ENCODE results near the gene UBE2M.

UBE2M gene

DNA sequence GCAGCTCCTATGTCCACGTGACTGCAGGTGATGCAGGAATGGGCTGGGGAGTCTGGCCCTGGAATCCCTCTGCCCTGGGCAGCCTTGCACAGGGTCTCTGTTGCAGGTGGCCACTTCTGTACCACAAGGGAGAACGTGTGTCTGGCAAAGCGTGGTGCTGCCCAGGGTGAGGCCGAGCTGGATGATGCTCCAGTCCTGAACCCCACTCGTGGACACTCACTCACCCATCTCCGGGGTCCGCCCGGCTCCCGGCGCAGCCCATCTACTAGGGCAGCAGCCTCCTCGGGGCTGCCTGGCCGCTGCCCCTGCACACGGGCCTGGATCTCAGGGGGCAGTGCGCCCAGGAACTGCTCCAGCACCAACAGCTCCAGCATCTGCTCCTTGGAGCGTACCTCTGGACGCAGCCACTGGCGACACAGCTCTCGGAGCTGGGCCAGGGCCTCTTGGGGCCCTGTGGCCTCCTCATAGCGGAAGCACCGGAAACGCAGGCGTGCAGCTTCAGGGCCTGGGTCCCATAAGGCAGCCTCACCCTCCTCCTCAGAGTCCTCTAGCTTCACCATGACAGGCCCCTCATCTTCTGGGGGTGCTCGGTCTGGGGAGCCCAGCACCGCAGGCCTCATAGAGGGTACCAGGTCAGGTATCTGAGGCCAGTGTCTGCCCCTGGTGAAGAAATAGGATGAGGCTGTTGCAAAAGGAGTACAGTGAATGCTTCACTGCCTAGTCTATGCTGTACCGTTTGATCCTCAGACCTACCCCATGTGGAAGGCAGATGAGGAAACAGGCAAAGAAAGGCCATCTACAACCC lies 12.6 kb upstream of the UBE2M start:
- no peak for DNase-seq (ENCODE audit: low read depth in 2 of 2)

DNA sequence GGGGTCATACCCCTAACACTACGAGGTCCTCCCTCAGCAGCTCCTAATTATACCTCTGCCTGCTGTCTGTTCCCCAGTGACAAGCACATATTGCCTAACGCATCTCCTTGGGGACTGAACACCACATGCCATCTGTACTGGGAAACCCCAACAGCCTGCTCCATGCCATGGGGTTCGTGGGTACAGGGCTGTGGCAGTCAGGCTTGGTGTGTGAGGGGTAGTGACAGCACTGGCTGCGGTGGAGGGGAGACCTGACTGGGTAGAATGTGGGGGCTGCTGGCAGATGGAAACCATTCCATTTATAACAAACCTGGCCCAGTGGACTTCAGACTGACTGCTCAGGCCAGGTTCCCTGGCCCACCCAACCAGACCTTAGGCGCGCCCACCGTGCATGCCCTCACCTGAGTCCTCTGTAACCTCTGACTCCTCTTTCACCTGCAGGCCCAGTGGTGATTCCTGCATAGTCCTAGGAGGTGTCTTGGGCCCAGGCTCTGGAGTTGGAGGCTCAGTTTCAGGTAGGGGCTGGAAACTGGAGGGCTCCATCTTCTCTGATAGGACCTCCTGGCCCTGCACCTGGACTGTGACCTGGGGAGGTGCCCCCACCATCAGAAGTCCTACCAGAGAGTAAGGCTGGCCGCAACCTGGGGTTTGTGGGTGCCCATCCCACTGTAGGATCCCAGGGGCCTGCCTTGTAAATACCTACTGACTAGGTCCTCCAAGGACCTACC lies 11.7 kb upstream of the UBE2M start:
- DNase-seq (ENCODE audit: low read depth in 2 of 2), result no peak

DNA sequence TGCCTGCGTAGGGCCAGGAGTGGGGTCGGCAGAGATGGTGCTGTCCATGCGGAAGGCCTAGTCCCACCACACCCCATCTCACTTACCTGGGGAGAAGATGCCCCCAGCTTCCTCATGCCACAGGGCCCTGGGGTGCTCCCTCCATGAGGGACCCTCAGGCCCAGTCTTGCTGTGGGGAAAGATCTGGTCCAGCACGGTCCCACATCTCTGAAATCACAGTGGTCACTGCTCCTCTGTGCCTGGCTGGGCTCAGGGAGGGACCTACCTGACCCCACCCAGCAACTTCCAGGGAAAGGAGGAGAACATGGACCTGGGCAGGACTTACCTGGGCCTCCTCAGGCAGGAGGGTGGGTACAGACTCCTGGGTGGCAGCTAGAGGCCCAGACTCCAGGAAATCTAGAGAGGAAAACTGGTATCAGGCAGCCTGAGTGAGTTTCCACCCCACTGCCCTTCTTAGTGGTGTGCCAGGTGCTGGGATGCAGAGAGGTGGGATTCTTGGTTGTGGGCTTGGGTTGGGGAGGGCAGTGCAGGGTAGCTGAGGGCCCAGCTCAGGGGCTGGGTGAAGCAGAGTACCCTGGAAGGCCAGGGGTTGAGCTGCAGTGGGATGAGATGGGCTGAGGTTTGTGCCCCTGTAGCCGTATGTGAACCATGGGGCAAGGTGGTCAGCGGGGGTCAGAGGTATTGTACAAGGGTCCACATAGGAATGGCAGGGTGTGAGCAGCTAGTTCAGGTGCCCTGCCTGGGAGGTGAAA lies 11.0 kb upstream of the UBE2M start:
- DNase-seq (ENCODE audit: low read depth in 2 of 2), result no peak

DNA sequence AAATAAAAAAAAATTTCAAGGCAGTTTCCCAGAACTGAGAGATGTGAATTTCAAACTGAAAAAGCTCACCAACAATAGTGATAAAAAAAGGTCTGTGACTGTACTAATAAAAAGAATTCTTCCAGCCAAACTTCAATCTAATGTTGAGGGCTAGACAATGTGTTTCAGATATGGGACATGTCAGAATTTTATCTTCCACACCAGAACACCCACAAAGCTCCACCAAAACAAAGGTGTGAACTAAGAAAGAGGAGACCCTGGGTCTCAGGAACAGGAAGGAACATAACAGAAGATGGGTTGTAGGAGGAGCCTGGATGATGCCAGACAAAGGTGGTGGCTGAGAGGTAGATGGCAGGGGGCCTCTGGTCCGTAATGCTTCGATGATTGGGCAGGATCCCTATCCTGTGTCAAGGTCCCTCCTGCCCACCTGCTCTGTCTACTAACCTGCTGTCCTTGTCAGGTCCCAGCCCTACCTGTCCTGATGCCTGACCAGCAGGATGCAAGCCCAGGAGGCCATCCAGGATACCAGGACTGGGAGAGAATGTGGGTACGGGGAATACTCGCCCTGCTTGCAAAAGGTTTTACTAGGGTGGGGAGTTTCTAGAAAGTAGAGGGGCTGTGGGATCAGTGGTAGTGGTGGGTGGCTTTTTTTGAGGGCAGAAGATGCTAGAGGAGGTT lies 10.2 kb upstream of the UBE2M start:
- no peak for DNase-seq (ENCODE audit: low read depth in 2 of 2)

DNA sequence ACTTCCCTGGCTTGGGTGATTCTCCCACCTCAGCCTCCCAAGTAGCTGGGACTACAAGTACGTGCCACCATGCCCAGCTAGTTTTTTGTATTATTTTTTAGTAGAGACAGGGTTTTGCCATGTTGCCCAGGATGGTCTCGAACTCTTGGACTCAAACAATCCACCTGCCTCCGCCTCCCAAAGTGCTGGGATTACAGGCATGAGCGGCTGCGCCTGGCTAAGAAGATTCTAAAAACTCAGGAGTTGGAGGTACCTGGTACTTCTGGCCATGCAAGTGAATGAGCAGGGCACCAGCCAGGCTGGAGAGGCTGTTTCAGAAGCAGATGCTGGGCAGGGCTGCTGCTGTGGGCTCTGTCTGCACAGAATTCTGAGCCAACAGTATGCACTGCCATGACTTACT lies 8.6 kb upstream of the UBE2M start:
- no peak for DNase-seq (ENCODE audit: low read depth in 2 of 2)

DNA sequence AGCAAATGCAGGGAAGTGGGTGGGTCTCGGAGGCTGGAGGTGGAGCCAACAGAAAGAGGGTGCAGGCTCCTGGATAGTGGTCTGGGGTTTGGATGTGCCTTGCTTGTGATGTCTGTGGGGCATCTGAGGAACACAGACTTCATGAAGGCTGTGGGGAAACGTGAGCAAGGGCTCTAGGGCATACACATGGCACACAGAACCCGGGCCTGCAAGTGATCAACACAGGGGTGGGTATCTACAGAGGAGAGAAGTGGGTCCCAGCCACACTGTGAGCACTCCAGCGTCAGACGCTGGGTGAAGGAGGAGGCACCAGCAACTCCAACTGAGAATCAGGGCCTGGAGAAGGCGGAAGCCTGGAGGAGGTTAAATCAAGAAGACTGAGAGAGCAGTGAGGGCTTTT lies 5.4 kb upstream of the UBE2M start:
- no peak for DNase-seq (ENCODE audit: low read depth in 2 of 2)

DNA sequence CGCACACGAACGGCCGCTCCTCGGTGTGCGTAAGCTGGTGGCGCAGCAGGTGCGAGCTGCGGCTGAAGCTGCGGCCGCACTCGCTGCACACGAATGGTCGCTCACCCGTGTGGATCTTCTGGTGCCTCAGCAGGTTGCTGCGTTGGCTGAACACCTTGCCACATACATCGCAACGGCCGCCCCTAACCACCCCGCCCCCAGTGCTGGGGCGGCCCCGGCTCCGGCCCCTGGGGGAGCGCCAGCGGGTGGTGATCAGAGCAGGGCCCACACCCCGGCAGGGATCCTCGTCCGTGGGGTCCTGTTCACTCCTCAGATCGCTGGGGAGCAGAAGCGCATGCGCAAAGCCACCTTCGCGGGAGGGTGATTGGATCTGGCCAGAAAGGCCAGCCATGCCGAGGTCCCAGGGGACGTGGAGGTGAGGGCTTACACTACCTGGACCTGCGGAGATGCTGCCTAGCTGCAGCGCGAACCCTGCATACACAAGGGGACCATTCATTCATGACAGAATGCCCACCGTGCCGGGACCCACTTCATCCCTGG lies 4.7 kb upstream of the UBE2M start:
- no peak for DNase-seq (ENCODE audit: low read depth in 2 of 2)

DNA sequence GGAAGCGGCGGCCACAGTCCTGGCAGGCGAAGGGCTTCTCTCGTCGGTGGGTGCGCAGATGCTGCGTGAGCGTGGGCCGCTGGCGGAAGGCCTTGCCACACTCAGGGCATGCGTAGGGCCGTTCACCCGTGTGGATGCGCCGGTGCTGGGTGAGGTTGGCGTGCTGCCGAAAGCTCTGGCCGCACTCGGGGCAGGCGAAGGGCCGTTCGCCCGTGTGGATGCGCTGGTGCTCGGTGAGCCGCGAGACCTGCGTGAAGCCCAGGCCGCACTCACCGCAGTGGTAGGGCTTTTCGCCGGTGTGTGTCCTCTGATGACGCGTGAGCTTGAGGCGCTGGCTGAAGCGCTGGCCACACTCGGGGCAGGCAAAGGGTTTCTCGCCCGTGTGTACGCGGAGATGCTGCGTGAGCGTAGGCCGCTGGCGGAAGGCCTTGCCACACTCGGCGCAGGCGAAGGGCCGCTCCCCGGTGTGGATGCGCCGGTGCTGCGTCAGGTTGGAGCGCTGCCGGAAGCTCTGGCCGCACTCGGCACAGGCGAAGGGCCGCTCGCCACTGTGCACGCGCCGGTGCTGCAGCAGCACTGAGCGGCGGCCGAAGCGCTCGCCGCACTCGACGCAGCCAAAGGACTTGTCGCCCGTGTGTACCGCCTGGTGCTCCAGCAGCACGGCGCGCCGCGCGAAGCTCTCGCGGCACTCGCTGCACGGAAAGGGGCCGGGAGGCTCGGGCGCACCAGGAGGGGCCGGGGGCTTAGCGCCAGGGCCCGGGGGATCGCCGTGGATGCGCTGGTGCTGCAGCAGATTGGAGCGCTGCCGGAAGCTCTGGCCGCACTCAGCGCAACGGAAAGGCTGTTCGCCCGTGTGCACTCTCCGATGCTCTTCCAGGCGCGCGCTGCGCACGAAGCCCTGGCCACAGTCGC lies 4.0 kb upstream of the UBE2M start:
- no peak for DNase-seq (ENCODE audit: low read depth in 2 of 2)

DNA sequence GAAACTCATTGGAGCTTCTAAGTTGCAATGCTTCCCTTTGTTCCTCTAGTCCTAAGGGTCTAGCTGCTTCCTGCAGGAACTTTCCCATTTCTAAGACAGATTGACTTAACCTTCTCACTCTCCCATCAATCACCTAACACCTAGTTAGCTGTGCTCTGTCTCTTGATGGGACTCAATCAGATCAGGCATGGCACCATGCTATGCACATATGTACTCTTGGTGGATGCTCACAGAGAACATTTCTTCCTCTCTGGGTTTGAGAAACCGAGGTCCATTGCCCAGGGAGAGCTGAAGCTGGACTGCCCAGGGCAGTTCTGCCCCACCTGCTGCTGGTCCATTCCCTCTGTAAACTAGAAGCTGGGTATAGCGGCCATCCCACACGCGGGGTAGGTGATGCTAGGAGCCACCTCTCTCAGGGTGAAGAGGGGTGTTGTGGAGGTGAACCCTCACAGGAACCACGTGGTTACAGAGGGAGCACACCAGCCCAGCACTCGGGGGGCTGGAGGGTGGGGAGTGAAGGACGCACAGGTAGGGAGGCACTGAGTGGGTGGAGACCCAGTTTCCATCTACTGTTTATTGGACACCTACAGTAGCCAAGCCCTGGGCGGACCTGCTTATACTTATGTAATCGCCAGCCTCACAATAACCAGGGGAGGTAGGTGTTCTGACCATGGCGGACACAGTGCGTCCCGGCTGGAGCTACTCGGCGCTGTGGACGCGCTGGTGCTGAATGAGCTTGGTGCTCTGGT lies 3.1 kb upstream of the UBE2M start:
- no peak for DNase-seq (ENCODE audit: low read depth in 2 of 2)

DNA sequence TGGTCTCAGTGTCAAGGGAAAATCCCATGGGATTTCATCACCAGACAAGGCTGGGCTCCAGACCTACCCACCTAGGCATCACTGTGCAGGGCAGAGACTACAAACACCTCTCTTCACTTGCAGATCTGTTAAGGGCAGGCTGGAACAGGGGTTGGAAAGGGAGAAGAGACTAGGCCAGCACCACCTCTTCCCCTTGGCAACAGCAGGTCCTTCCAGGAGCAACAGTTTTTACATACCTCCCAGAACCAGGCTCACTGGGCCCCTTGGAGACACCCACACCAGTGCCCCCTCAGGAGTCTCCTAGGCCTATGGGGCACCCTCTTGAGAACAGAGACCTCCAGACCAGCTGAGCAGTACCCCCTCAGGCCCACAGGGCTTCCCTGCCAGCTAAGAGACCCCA lies 2.5 kb upstream of the UBE2M start:
- no peak for DNase-seq (ENCODE audit: low read depth in 2 of 2)

DNA sequence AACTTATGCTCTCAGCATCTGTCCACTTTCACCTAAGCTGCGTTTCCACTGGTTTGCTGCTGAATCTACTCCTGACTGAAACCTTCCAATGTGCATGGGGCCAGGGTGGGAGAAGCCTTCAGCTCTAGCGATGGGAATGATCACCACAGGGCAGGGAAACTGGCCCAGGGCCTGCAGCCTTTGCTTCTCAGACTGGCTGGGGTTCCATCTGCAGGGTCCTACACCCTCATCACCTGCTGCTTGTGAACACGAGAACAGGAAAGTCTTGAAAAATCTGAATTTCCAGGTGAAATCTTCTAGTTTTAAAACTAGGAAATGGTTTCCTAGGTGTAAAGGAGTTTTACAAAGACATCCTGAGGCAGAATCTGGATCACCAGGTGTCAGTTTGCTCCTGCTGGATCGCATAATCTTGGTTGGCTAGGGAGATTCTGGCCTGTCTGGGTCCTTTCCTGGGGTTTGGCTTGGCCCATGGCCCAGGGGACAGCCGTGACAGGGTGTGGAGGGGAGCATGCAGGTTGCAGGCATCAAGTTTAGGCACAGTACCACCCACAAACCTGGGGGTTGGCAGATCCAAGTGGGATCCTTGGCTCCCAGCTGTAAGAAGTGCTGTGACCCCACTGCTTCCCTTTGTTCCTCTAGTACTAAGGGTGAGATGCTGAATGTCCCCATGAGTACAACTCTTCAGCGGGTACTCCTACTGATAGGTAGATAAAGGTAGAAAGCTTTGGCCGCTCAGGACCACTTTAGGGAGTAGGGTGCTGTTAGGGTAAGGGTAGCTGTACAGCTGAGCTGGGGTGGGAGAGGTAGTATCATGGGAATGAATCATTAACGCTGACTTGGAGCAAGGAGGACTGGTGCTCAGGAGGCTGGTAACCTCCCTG lies 1.8 kb upstream of the UBE2M start:
- no peak for DNase-seq (ENCODE audit: low read depth in 2 of 2)

DNA sequence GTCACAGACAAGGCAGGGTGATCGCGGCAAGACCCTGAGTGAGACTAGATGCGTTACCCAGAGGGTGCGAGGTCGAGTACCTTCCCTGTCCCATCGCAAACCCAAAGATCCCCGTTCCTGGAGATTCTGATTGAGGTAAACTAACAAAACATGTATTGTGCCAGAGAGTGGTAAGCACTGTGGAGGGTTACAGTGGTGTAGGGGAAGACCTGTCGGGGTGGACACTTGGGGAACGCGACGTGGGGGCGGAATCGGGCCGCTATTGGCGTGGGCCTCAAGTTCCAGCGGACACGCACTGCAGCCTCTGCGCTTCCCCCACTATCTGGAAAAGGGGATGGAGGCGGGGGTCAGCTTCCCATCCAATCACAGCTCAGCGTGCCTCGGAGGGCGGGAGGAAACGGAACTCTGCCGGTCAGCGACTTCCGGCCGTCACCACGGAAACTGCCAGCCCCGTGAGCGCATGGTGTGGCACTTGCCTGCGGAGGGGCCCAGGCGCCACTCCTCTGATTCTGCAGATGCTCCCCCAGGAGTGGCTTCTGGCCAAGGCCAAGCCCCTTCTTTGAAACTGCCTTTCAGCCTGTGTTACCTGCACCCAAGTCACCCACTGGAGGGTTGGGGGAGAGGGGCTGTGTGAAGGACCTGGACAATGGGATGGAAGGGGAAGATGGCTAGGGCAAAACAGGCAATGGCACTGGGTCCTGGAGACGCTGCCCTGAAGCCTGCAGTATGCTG lies 1.0 kb upstream of the UBE2M start:
- DNase-seq (ENCODE audit: low read depth in 2 of 2), result peak; percentile 53 to 77

DNA sequence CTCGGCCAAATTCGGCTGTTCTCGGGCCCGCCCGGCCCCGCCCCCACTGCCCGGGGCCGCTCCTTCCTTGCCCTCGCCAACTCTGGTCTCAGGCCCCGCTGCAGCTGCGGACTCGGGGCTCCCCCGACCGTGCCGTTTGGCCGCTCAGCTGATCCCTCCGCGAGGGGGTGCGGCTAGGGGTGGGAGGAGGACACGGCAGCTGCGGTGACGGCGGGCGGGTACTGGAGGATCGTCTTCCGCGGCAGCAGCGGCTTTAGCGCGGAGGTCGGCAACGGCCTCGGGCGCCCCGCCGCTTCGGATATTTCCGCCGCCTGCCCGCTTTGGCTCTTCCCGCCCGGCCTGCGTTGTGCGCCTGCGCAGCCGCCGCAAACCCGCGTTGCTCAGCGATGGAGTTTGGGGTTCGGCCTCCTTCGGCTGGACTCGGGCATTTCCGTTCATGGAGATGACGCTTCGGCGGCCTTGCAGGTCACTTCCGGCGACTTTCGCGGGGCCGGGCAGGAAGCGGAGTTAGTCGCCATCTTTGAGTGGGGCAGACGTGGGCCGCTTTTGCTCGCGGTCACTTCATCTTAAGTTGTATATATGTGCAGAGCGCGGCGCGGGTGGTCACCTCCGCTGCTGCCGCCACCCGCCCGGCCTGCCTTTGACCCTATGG lies 338 bp upstream of the UBE2M start:
- peak; percentile 100 for DNase-seq (ENCODE audit: low read depth in 2 of 2)

DNA sequence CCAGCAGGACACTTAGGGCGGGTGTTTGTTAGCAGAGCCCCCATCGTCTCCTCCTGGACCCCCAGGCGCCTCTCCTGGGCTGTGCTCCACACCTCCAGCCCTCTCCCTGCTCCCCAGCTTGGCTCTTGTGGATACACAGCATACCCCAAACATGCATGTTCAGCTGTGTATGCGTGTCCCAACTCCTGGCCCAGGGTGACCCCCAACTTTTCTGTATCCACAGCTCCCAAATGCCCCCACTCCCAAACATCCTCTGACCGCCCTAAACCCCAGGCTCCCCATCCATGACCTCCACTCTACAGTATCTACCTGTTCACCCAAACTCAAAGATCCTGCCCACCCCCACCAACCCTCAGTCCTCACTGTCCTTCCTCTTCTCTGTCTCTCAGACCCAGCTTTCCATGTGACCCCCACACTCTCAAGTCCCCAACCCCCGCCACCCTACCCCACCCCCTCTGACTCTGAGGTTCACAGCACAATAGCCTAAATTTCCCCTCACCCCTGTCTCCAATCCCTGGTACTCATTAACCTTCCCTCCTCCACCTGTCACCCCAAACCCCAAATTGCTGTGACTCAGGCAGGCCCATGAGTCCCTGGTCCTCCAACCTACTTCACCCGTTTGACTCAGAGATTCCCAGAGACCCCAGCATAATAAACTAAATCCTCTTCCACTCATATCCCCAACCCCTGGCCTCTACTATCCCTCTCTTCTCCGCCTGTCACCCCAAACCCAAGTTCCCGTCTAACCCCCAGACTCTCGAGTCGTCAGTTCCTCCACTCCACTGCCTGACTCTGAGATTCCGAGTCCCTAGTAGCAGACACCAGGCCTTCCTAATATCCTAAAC lies 968 bp downstream of the UBE2M start:
- DNase-seq (ENCODE audit: low read depth in 2 of 2), result no peak

DNA sequence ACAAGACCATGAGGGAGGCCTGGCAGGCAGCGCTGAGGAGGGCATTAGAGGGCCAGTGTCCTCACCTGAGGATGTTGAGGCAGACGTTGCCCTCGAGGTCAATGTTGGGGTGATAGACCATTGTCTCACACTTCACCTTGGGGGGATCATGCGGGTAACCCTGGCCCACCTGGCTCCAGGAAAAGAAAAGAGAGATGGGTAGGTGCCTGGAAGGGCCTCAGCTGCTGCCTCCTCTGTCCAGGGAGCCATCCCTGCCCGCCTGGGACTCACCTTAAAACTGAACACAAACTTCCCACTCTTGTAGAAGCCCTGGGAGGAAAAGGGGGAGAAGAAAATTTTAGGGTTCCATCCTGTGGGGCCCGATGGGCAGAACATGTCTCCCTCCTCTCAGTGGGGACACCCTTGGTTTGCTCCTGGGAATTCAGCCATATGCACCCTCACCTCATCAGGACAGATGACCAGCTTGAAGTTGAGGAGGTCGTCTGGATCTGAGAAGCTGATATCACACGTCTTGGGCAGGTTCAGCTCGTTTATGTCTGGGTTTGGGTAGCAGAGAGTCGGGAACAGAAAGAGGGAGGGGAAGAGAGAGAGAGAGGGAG lies 1.7 kb downstream of the UBE2M start:
- no peak for DNase-seq (ENCODE audit: low read depth in 2 of 2)

DNA sequence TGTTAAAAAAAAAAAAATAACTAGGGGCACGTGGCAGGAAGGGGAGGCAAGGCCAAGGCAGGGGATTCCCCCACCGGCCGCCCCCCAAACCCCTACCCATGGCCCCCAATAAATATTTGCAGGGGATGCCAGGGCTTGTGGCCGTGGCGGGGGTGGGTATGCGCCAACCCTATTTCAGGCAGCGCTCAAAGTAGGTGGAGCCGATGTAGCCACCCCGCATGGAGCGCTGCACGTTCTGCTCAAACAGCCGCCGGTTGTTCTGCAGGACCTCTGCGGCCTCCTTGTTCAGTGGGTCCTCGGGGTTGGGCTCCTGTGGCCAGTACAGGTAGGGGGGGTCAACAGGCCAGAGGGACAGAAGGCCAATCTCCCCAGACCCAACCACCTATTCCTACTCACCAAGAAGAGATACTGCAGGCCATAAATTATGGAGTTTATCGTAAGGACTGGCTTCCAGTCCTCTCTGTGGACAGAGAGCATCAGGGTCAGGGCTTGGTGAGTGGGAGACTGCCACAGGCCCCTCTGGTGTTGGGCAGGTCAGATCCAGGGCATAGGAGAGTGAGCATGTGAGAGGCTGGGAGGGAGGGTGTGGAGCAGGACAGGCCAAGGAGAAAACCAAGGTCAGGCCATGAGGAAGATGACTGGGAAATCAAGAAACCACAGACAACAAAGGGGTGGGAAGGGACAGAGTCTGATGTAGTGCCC lies 2.3 kb downstream of the UBE2M start:
- no peak for DNase-seq (ENCODE audit: low read depth in 2 of 2)
